Measurements from ENCODE around the gene CTSH.
"Not testable (repeated sequence)": the region's sequence is repeated elsewhere in the genome, so short reads cannot be mapped to it uniquely, and the experiment has no call there.

Gene CTSH

GRCh38 chr15:78909160-78909695 lies 35.6 kb downstream of the CTSH start:
- H3K27ac ChIP-seq: no peak overlapping the region
- no peak for DNase-seq
- no peaks in the 10 kb centered on the region for H3K27me3 ChIP-seq (ENCODE audit: insufficient read depth, low read depth, severe bottlenecking)
- peaks cover 56% of the 10 kb centered on the region for H3K36me3 ChIP-seq
- no peak overlapping the region for H3K4me3 ChIP-seq (ENCODE audit: low read depth, low read length)
- no peak for TF ChIP-seq CTCF (IDR thresholded peaks at IDR 0.05; ENCODE audit: low read depth, low read length)
- H3K9me3 ChIP-seq (ENCODE audit: severe bottlenecking): no peaks in the 10 kb centered on the region

GRCh38 chr15:78907577-78907976 lies 37.3 kb downstream of the CTSH start:
- DNase-seq: peak; percentile 40
- H3K27ac ChIP-seq: no peak overlapping the region

GRCh38 chr15:78906316-78906620 lies 38.6 kb downstream of the CTSH start:
- H3K36me3 ChIP-seq: peaks cover 78% of the 10 kb centered on the region
- H3K27ac ChIP-seq: no peak overlapping the region
- no peak for TF ChIP-seq CTCF (IDR thresholded peaks at IDR 0.05; ENCODE audit: low read depth, low read length)
- DNase-seq: no peak
- H3K9me3 ChIP-seq (ENCODE audit: severe bottlenecking): no peaks in the 10 kb centered on the region
- H3K4me3 ChIP-seq (ENCODE audit: low read depth, low read length): no peak overlapping the region
- H3K27me3 ChIP-seq (ENCODE audit: insufficient read depth, low read depth, severe bottlenecking): no peaks in the 10 kb centered on the region

More at GRCh38 chr15:78907577-78907976, 37.3 kb downstream of the CTSH start:
- no peaks in the 10 kb centered on the region for H3K27me3 ChIP-seq (ENCODE audit: insufficient read depth, low read depth, severe bottlenecking)
- H3K9me3 ChIP-seq (ENCODE audit: severe bottlenecking): no peaks in the 10 kb centered on the region
- peaks cover 65% of the 10 kb centered on the region for H3K36me3 ChIP-seq
- peak; percentile 51 for TF ChIP-seq CTCF (IDR thresholded peaks at IDR 0.05; ENCODE audit: low read depth, low read length)
- no peak overlapping the region for H3K4me3 ChIP-seq (ENCODE audit: low read depth, low read length)

- Histone ChIP-seq H3K4me3 (ENCODE audit: low read depth, low read length) (no peak overlapping the region), H3K36me3 (peaks cover 86% of the 10 kb centered on the region), H3K27ac (no peak overlapping the region), H3K9me3 (ENCODE audit: severe bottlenecking) (no peaks in the 10 kb centered on the region), H3K27me3 (ENCODE audit: insufficient read depth, low read depth, severe bottlenecking) (no peaks in the 10 kb centered on the region)
- TF ChIP-seq CTCF (IDR thresholded peaks at IDR 0.05; ENCODE audit: low read depth, low read length): no peak
- no peak for DNase-seq
Measured at GRCh38 chr15:78904599-78905358, 40.1 kb downstream of the CTSH start.

GRCh38 chr15:78902281-78903032 lies 42.4 kb downstream of the CTSH start:
- DNase-seq; H3K9me3 ChIP-seq (ENCODE audit: severe bottlenecking); H3K27me3 ChIP-seq (ENCODE audit: insufficient read depth, low read depth, severe bottlenecking); H3K27ac ChIP-seq; H3K4me3 ChIP-seq (ENCODE audit: low read depth, low read length): not testable (repeated sequence)
- H3K36me3 ChIP-seq: peaks cover 96% of the 10 kb centered on the region

- DNase-seq; H3K4me3 ChIP-seq (ENCODE audit: low read depth, low read length); H3K27me3 ChIP-seq (ENCODE audit: insufficient read depth, low read depth, severe bottlenecking); H3K27ac ChIP-seq; H3K9me3 ChIP-seq (ENCODE audit: severe bottlenecking): not testable (repeated sequence)
- peaks cover 90% of the 10 kb centered on the region for H3K36me3 ChIP-seq
Measured at GRCh38 chr15:78900819-78901533, 43.9 kb downstream of the CTSH start.

All from WERI-Rb-1 (cell line).